ENCODE measurements around the gene RPS6KB1. TPM values are rescaled to one million over a fixed set of nuclear protein-coding genes. Genes with fewer than 3 reads are reported as not detected.

The RPS6KB1 gene
- total and polyA plus RNA-seq, 9 of the 15 experiments (the other 6 are each of a cell fraction or from before 2014, with no cell fraction given): 8.8 to 60.7 (median 35.1) TPM

GRCh38 chr17:59851439-59852375 is 41.2 kb upstream of the RPS6KB1 start:
- peak in 1 of 4 experiments; percentile 8 for DNase-seq (ENCODE audit: extremely low read depth in 1 of 4, low spot score in 3 of 4)
- Histone ChIP-seq H3K9me1 (ENCODE audit: control insufficient read depth, insufficient read depth, low read length) (no peaks in the 10 kb centered on the region), H3K36me3 (ENCODE audit: control insufficient read depth, insufficient read depth, low read length) (no peaks in the 10 kb centered on the region), H3K4me2 (ENCODE audit: insufficient read depth, low read length) (no peak overlapping the region), H3K9me3 (replicated peaks; ENCODE audit: control insufficient read depth, insufficient read depth, low read depth, low read length) (no peaks in the 10 kb centered on the region), H3K79me2 (ENCODE audit: control insufficient read depth, insufficient read depth, low read length) (no peaks in the 10 kb centered on the region), H3K4me3 (no peak overlapping the region), H3K4me1 (replicated peaks in 1 of 2; ENCODE audit: control insufficient read depth in 2 of 2, insufficient read depth in 2 of 2, low read length in 2 of 2) (peaks cover 8 to 16% of the 10 kb centered on the region in 2 experiments), H4K20me1 (replicated peaks; ENCODE audit: control insufficient read depth, insufficient read depth, low read length) (no peaks in the 10 kb centered on the region), H2AFZ (ENCODE audit: low read depth, low read length) (peak overlapping the region; percentile 80), H3K27me3 (ENCODE audit: control insufficient read depth in 2 of 2, insufficient read depth in 2 of 2, low read length in 2 of 2) (no peaks in the 10 kb centered on the region), H3K27ac (ENCODE audit: extremely low read depth, low read depth, low read length) (peak overlapping the region; percentile 6; the same call in 1 of the 3 replicates), H3K9ac (ENCODE audit: insufficient read depth in 1 of 2, low read depth in 2 of 2, low read length in 2 of 2) (peak overlapping the region in 1 of 2 experiments; percentile 78; a peak in 1 of 4 replicates)
- BruUV-seq (replicated peaks): no TSS peak
- in situ Hi-C loops (cut with MboI) (no loop called here), intact Hi-C loops (cut with micrococcal nuclease) (no loop called here)
- FAIRE-seq: no peak
- no peak for ATAC-seq
- WGBS (ENCODE audit: insufficient coverage, low coverage, missing lambda C conversion rate): 66% methylated on average over 14 of the region's 14 CpGs
- CTCF ChIA-PET (ENCODE audit: low intra/inter-chr PET ratio): no interaction called here
- POLR2A ChIA-PET: interaction anchor here (0.5 to 1.0 kb wide), 2 partner anchors 13 to 53 kb away, joined by 3 read pairs; no protein-coding TSS in a partner anchor
- TF ChIP-seq NFYB (IDR thresholded peaks at IDR 0.05; ENCODE audit: extremely low read depth, insufficient read length) (no peak), BRD4 (IDR thresholded peaks at IDR 0.05) (no peak), POLR2G (IDR thresholded peaks at IDR 0.05; ENCODE audit: low read depth, low read length) (no peak), C11orf30 (IDR thresholded peaks at IDR 0.05; ENCODE audit: low read depth) (no peak), SMC3 (conservative IDR thresholded peaks at IDR 0.05; ENCODE audit: insufficient read depth, low read depth, low read length) (no peak), L3MBTL2 (IDR thresholded peaks at IDR 0.05) (peak; percentile 51; the same call in 1 of the 2 replicates)
- TF ChIP-seq, protein P1, sequence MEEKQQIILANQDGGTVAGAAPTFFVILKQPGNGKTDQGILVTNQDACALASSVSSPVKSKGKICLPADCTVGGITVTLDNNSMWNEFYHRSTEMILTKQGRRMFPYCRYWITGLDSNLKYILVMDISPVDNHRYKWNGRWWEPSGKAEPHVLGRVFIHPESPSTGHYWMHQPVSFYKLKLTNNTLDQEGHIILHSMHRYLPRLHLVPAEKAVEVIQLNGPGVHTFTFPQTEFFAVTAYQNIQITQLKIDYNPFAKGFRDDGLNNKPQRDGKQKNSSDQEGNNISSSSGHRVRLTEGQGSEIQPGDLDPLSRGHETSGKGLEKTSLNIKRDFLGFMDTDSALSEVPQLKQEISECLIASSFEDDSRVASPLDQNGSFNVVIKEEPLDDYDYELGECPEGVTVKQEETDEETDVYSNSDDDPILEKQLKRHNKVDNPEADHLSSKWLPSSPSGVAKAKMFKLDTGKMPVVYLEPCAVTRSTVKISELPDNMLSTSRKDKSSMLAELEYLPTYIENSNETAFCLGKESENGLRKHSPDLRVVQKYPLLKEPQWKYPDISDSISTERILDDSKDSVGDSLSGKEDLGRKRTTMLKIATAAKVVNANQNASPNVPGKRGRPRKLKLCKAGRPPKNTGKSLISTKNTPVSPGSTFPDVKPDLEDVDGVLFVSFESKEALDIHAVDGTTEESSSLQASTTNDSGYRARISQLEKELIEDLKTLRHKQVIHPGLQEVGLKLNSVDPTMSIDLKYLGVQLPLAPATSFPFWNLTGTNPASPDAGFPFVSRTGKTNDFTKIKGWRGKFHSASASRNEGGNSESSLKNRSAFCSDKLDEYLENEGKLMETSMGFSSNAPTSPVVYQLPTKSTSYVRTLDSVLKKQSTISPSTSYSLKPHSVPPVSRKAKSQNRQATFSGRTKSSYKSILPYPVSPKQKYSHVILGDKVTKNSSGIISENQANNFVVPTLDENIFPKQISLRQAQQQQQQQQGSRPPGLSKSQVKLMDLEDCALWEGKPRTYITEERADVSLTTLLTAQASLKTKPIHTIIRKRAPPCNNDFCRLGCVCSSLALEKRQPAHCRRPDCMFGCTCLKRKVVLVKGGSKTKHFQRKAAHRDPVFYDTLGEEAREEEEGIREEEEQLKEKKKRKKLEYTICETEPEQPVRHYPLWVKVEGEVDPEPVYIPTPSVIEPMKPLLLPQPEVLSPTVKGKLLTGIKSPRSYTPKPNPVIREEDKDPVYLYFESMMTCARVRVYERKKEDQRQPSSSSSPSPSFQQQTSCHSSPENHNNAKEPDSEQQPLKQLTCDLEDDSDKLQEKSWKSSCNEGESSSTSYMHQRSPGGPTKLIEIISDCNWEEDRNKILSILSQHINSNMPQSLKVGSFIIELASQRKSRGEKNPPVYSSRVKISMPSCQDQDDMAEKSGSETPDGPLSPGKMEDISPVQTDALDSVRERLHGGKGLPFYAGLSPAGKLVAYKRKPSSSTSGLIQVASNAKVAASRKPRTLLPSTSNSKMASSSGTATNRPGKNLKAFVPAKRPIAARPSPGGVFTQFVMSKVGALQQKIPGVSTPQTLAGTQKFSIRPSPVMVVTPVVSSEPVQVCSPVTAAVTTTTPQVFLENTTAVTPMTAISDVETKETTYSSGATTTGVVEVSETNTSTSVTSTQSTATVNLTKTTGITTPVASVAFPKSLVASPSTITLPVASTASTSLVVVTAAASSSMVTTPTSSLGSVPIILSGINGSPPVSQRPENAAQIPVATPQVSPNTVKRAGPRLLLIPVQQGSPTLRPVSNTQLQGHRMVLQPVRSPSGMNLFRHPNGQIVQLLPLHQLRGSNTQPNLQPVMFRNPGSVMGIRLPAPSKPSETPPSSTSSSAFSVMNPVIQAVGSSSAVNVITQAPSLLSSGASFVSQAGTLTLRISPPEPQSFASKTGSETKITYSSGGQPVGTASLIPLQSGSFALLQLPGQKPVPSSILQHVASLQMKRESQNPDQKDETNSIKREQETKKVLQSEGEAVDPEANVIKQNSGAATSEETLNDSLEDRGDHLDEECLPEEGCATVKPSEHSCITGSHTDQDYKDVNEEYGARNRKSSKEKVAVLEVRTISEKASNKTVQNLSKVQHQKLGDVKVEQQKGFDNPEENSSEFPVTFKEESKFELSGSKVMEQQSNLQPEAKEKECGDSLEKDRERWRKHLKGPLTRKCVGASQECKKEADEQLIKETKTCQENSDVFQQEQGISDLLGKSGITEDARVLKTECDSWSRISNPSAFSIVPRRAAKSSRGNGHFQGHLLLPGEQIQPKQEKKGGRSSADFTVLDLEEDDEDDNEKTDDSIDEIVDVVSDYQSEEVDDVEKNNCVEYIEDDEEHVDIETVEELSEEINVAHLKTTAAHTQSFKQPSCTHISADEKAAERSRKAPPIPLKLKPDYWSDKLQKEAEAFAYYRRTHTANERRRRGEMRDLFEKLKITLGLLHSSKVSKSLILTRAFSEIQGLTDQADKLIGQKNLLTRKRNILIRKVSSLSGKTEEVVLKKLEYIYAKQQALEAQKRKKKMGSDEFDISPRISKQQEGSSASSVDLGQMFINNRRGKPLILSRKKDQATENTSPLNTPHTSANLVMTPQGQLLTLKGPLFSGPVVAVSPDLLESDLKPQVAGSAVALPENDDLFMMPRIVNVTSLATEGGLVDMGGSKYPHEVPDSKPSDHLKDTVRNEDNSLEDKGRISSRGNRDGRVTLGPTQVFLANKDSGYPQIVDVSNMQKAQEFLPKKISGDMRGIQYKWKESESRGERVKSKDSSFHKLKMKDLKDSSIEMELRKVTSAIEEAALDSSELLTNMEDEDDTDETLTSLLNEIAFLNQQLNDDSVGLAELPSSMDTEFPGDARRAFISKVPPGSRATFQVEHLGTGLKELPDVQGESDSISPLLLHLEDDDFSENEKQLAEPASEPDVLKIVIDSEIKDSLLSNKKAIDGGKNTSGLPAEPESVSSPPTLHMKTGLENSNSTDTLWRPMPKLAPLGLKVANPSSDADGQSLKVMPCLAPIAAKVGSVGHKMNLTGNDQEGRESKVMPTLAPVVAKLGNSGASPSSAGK (IDR thresholded peaks at IDR 0.05): peak; percentile 76
